HEK293 (cell line): ENCODE measurements around the gene TAPBP.

ENCODE experiments used
- ZNF561 ChIP-seq: fragments of 450-650 bp; IDR thresholded peaks from 2 replicates; pipeline ENCODE4 v1.5.1; 2018; ENCODE audit warnings: missing biosample characterization, missing genetic modification characterization, borderline replicate concordance
- TF ChIP-seq, protein P1 (sequence below): fragments of 450-650 bp; formaldehyde crosslinking; IDR thresholded peaks from 2 replicates; pipeline ENCODE4 v1.5.1; 2016; ENCODE audit warnings: missing biosample characterization, missing genetic modification characterization

DNA sequence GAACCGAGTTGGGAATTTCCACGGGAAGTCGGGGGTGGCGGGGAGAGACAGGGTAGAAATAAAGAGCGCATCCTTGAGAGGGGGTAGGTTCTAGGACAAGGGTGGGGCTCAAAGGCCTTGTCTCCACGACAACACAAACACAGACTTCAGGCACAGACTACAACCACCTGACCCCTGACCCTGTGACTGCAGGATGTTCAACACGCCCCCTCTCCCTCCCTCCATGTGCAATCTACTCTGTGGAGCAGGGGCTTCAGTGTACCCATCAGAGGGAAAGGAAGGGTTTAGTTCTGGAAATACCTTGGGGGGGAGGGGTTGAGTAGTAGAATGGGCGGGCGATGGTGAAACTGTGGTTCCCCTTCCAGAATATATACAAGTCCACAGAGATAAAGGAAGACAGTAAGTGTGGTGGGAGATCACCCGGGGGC is 651 bp upstream of the TAPBP start:
- no peak for TF ChIP-seq ZNF561
- TF ChIP-seq, protein P1, sequence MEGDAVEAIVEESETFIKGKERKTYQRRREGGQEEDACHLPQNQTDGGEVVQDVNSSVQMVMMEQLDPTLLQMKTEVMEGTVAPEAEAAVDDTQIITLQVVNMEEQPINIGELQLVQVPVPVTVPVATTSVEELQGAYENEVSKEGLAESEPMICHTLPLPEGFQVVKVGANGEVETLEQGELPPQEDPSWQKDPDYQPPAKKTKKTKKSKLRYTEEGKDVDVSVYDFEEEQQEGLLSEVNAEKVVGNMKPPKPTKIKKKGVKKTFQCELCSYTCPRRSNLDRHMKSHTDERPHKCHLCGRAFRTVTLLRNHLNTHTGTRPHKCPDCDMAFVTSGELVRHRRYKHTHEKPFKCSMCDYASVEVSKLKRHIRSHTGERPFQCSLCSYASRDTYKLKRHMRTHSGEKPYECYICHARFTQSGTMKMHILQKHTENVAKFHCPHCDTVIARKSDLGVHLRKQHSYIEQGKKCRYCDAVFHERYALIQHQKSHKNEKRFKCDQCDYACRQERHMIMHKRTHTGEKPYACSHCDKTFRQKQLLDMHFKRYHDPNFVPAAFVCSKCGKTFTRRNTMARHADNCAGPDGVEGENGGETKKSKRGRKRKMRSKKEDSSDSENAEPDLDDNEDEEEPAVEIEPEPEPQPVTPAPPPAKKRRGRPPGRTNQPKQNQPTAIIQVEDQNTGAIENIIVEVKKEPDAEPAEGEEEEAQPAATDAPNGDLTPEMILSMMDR (tag by site-specific recombination): no peak
